OCI-LY3 (cell line): Measurements from ENCODE around the gene SMAP2.

Experiments used
- CTCF ChIP-seq: fragments of 200-600, 300-600 bp; sonication (generic); IDR thresholded peaks from 2 replicates; pipeline ENCODE4 v1.5.1; 2014; ENCODE audit warnings: antibody characterized with exemption, low read length, low read depth
- EZH2phosphoT487 ChIP-seq: fragments of 200-600 bp; shearing (Covaris generic); IDR thresholded peaks from 2 replicates; pipeline ENCODE4 v1.6.1; 2018; ENCODE audit warnings: antibody characterized with exemption, mixed run types, low read depth

GRCh38 chr1:40450495-40451237 is 77.1 kb downstream of the SMAP2 start:
- no peak for TF ChIP-seq CTCF
- no peak for TF ChIP-seq EZH2phosphoT487
